Measurements from ENCODE around the gene OTX2. TPM values are rescaled to one million over a fixed set of nuclear protein-coding genes. Genes with fewer than 3 reads are reported as not detected.

The OTX2 gene
- polyA plus RNA-seq, 4 donors = not detected

DNA sequence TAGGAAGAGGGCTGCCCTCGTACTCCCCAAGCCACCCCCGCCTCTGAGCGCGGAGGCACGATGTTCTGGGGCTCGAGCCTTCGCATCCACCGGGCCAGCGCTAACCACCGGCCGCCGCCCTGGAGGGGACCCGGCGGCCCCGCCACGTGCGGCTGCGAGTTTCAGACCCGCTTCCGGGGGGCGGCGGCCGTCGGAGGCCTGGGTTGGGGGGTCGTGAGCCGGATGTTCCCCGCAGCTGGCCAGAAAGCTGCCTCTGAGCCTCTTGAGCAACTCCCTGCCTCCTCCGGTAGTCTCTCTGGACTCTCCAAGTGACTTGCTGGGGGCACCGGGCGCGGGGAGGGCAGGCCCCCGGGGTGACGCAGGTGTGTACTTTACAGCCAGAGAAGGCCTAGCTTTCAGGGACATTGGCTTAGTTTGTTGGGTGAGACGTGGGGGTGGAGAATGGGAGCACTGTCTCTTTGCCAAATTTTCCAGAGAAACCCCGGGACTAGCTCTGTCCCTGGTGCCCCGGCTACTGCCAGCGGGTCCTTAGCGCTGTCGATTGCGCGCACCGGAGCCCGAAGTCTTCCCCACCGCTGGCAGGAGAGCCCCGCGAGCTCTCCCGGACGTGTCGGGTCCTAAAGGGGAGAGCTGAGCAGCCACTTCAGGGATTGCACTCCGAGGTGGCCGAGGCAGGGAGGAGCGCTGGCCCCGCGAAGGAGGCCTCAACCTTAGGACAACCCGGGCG, 15.6 kb downstream of the OTX2 start:
- H3K27me3 ChIP-seq (ENCODE audit: control insufficient read depth in 3 of 3, insufficient read depth in 3 of 3, low read length in 3 of 3) = peaks cover 19 to 79% (median 57%) of the 10 kb centered on the region in 3 donors
- FAIRE-seq = no peak
- peak in 1 of 2 donors; percentile 49 for DNase-seq
- no peak overlapping the region for H3K27ac ChIP-seq (ENCODE audit: low read depth in 1 of 3, low read length in 2 of 3)
- peaks cover 2 to 21% (median 4%) of the 10 kb centered on the region in 3 donors for H3K4me1 ChIP-seq (ENCODE audit: control insufficient read depth in 3 of 3, insufficient read depth in 2 of 3, low read depth in 1 of 3, low read length in 2 of 3)
- no peaks in the 10 kb centered on the region for H3K9me3 ChIP-seq (ENCODE audit: control insufficient read depth in 2 of 2, insufficient read depth in 1 of 2, low read depth in 1 of 2, low read length in 1 of 2)
- H3K36me3 ChIP-seq (ENCODE audit: control insufficient read depth in 3 of 3, insufficient read depth in 2 of 3, low read depth in 1 of 3, low read length in 3 of 3) = no peaks in the 10 kb centered on the region
- no peak overlapping the region for H3K4me3 ChIP-seq (ENCODE audit: low read depth in 1 of 3, low read length in 3 of 3)
- WGBS, 3 donors = 2 to 5% (median 3%) methylated on average over 48 to 56 of the region's 56 CpGs

DNA sequence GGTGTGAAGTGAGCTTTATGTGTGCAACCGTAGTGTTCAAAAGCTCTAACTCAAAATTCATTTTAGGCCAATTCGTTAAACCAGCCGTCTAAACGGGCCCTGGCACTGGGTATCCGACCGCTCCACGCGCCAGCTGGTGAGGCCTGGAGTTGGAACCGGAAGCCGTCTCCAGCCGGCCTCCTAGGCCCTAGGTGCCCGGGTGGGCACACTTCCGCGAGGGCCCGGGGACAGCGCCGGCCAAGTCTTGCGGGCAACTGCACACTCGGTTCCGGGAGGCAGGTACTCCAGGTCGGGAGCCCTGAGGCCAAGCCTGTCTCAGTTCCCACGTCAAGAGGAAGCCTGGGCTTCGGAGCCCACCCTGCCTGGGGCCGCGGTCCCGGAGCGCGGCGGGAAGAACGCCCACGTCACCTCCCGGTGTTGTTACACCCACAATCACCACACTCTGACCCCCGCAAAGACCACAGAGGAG, 16.2 kb downstream of the OTX2 start:
- WGBS, 3 donors = 9 to 13% (median 9%) methylated on average over 33 of the region's 33 CpGs
- H3K9me3 ChIP-seq (ENCODE audit: control insufficient read depth in 2 of 2, insufficient read depth in 1 of 2, low read depth in 1 of 2, low read length in 1 of 2) = no peaks in the 10 kb centered on the region
- DNase-seq = peak in 1 of 2 donors; percentile 38
- H3K27me3 ChIP-seq (ENCODE audit: control insufficient read depth in 3 of 3, insufficient read depth in 3 of 3, low read length in 3 of 3) = peaks cover 20 to 73% (median 51%) of the 10 kb centered on the region in 3 donors
- H3K4me1 ChIP-seq (ENCODE audit: control insufficient read depth in 3 of 3, insufficient read depth in 2 of 3, low read depth in 1 of 3, low read length in 2 of 3) = peaks cover 2 to 21% (median 4%) of the 10 kb centered on the region in 3 donors
- H3K4me3 ChIP-seq (ENCODE audit: low read depth in 1 of 3, low read length in 3 of 3) = no peak overlapping the region
- H3K36me3 ChIP-seq (ENCODE audit: control insufficient read depth in 3 of 3, insufficient read depth in 2 of 3, low read depth in 1 of 3, low read length in 3 of 3) = no peaks in the 10 kb centered on the region
- no peak overlapping the region for H3K27ac ChIP-seq (ENCODE audit: low read depth in 1 of 3, low read length in 2 of 3)
- FAIRE-seq = no peak

DNA sequence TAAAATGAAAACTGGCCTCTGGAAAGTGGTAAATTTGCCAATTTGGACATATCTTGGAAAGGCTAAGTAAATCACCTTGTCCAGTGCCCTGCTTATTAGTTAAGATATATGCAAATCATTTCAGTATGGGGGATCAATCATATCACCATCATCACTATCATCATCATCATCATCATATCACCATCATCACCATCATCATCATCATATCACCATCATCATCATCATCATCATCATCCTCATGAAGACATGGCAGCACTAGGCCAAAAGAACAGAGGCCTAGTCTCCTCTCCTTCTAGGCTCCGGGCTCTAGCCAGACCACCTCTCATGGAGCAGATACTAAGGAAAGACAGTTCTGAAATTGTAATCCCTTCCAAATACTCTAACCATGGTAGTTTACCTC, 20.3 kb downstream of the OTX2 start:
- H3K4me3 ChIP-seq (ENCODE audit: low read depth in 1 of 3, low read length in 3 of 3) = no peak overlapping the region
- 96 to 100% (median 97%) methylated on average over 1 of the region's 1 CpG for WGBS, 3 donors
- H3K9me3 ChIP-seq (ENCODE audit: control insufficient read depth in 2 of 2, insufficient read depth in 1 of 2, low read depth in 1 of 2, low read length in 1 of 2) = no peaks in the 10 kb centered on the region
- no peaks in the 10 kb centered on the region for H3K36me3 ChIP-seq (ENCODE audit: control insufficient read depth in 3 of 3, insufficient read depth in 2 of 3, low read depth in 1 of 3, low read length in 3 of 3)
- H3K27ac ChIP-seq (ENCODE audit: low read depth in 1 of 3, low read length in 2 of 3) = no peak overlapping the region
- H3K4me1 ChIP-seq (ENCODE audit: control insufficient read depth in 3 of 3, insufficient read depth in 2 of 3, low read depth in 1 of 3, low read length in 2 of 3) = peaks cover 0 to 11% (median 0%) of the 10 kb centered on the region in 3 donors
- peaks cover 12 to 42% (median 17%) of the 10 kb centered on the region in 3 donors for H3K27me3 ChIP-seq (ENCODE audit: control insufficient read depth in 3 of 3, insufficient read depth in 3 of 3, low read length in 3 of 3)
- FAIRE-seq (no peak), DNase-seq (no peak)

DNA sequence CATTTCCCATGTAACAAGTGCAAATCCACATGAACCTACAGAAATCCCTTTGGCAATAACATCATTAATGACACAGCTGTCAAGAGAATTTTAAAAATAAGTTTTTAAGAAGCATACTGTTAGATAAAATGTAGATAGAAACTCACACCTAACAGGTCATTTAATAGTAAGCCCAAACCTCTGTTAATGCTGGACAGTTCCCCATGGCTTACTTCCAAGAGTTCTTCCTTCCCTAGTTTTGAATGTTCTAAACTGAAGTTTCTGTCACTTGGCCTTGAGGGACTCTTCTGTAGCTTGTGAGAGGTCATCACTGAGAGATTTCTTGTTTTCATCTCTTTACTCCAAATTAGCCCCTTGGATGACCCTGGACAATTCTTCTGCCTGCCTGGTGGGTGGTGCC, 22.7 kb downstream of the OTX2 start:
- FAIRE-seq (no peak), DNase-seq (no peak)
- Histone ChIP-seq H3K27me3 (ENCODE audit: control insufficient read depth in 3 of 3, insufficient read depth in 3 of 3, low read length in 3 of 3) (peaks cover 3 to 19% (median 3%) of the 10 kb centered on the region in 3 donors), H3K9me3 (ENCODE audit: control insufficient read depth in 2 of 2, insufficient read depth in 1 of 2, low read depth in 1 of 2, low read length in 1 of 2) (no peaks in the 10 kb centered on the region), H3K36me3 (ENCODE audit: control insufficient read depth in 3 of 3, insufficient read depth in 2 of 3, low read depth in 1 of 3, low read length in 3 of 3) (no peaks in the 10 kb centered on the region), H3K4me3 (ENCODE audit: low read depth in 1 of 3, low read length in 3 of 3) (no peak overlapping the region), H3K4me1 (ENCODE audit: control insufficient read depth in 3 of 3, insufficient read depth in 2 of 3, low read depth in 1 of 3, low read length in 2 of 3) (no peaks in the 10 kb centered on the region), H3K27ac (ENCODE audit: low read depth in 1 of 3, low read length in 2 of 3) (no peak overlapping the region)

DNA sequence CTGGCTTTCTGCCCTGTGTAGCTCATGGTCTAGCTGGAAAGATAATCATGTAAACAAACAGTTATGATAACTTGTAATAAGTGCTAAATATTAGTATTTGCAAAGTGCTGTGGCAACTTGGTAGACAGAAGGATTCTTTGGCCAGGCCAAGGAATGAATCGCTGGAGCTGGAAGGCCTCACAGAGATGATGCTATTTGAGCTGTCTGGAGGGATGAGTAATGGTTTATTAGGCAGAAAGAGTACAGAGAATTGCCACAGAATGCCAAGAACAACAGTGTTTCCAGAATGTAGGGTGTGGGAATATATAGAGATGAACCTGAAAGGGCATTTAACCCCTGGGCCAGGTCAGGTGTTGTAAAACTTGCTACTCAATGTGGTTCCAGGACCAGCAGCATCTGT, 27.6 kb downstream of the OTX2 start:
- H3K4me1 ChIP-seq (ENCODE audit: control insufficient read depth in 3 of 3, insufficient read depth in 2 of 3, low read depth in 1 of 3, low read length in 2 of 3) = no peaks in the 10 kb centered on the region
- 58 to 86% (median 70%) methylated on average over 1 of the region's 1 CpG for WGBS, 3 donors

DNA sequence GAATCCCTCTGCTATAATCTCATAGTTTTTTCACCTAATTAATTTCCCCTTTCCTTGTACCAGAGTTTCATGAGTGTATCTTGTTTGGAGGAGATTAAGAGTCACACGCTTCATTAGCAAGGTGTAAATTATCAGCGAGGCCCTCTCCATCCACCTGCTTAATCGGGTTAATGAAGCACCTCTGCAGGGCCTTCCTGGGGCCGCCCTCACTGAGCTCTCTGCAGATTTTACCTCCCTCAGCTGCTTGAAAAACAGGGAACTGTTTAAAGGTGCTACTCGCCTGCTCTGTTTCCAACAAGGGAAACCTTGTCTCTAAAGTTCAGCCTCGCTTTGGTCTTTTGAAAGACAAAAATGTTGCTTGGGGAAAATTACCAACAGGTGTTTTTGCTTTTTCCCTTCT, 35.8 kb downstream of the OTX2 start:
- WGBS, 3 donors = 54 to 60% (median 54%) methylated on average over 6 of the region's 6 CpGs
- H3K36me3 ChIP-seq (ENCODE audit: control insufficient read depth in 3 of 3, insufficient read depth in 2 of 3, low read depth in 1 of 3, low read length in 3 of 3) = no peaks in the 10 kb centered on the region
- DNase-seq (no peak), FAIRE-seq (no peak)
- no peak overlapping the region for H3K27ac ChIP-seq (ENCODE audit: low read depth in 1 of 3, low read length in 2 of 3)
- H3K27me3 ChIP-seq (ENCODE audit: control insufficient read depth in 3 of 3, insufficient read depth in 3 of 3, low read length in 3 of 3) = no peaks in the 10 kb centered on the region
- H3K4me1 ChIP-seq (ENCODE audit: control insufficient read depth in 3 of 3, insufficient read depth in 2 of 3, low read depth in 1 of 3, low read length in 2 of 3) = no peaks in the 10 kb centered on the region
- no peak overlapping the region for H3K4me3 ChIP-seq (ENCODE audit: low read depth in 1 of 3, low read length in 3 of 3)
- H3K9me3 ChIP-seq (ENCODE audit: control insufficient read depth in 2 of 2, insufficient read depth in 1 of 2, low read depth in 1 of 2, low read length in 1 of 2) = no peaks in the 10 kb centered on the region

More for the DNA sequence above, 27.6 kb downstream of the OTX2 start:
- Histone ChIP-seq H3K27me3 (ENCODE audit: control insufficient read depth in 3 of 3, insufficient read depth in 3 of 3, low read length in 3 of 3) (peaks cover 0 to 7% (median 3%) of the 10 kb centered on the region in 3 donors), H3K9me3 (ENCODE audit: control insufficient read depth in 2 of 2, insufficient read depth in 1 of 2, low read depth in 1 of 2, low read length in 1 of 2) (no peaks in the 10 kb centered on the region), H3K27ac (ENCODE audit: low read depth in 1 of 3, low read length in 2 of 3) (no peak overlapping the region), H3K36me3 (ENCODE audit: control insufficient read depth in 3 of 3, insufficient read depth in 2 of 3, low read depth in 1 of 3, low read length in 3 of 3) (no peaks in the 10 kb centered on the region), H3K4me3 (ENCODE audit: low read depth in 1 of 3, low read length in 3 of 3) (no peak overlapping the region)
- no peak for DNase-seq
- FAIRE-seq = no peak

DNA sequence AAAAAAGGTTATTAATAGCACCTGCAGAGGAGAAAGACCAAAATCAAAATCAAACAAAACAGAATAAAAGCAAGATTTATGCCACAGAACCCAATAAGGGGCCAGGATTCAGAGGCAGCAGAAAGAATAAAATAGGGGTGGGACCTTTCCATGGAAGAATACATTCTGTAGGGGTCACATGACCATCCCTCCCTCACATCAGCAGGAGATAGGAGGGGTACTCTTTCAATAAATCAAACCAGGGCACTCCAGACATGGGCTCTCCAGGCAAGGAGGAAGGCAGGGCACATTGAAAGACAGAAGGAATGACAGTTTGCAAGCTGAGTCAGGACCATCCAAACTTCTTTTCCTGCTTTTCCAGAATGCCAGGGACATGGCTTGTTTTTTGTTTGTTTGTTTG, 39.8 kb downstream of the OTX2 start:
- Histone ChIP-seq H3K36me3 (ENCODE audit: control insufficient read depth in 3 of 3, insufficient read depth in 2 of 3, low read depth in 1 of 3, low read length in 3 of 3) (no peaks in the 10 kb centered on the region), H3K27ac (ENCODE audit: low read depth in 1 of 3, low read length in 2 of 3) (no peak overlapping the region), H3K27me3 (ENCODE audit: control insufficient read depth in 3 of 3, insufficient read depth in 3 of 3, low read length in 3 of 3) (peaks cover 0 to 2% (median 0%) of the 10 kb centered on the region in 3 donors), H3K4me1 (ENCODE audit: control insufficient read depth in 3 of 3, insufficient read depth in 2 of 3, low read depth in 1 of 3, low read length in 2 of 3) (no peaks in the 10 kb centered on the region), H3K4me3 (ENCODE audit: low read depth in 1 of 3, low read length in 3 of 3) (no peak overlapping the region), H3K9me3 (ENCODE audit: control insufficient read depth in 2 of 2, insufficient read depth in 1 of 2, low read depth in 1 of 2, low read length in 1 of 2) (no peaks in the 10 kb centered on the region)
- FAIRE-seq (no peak), DNase-seq (no peak)

DNA sequence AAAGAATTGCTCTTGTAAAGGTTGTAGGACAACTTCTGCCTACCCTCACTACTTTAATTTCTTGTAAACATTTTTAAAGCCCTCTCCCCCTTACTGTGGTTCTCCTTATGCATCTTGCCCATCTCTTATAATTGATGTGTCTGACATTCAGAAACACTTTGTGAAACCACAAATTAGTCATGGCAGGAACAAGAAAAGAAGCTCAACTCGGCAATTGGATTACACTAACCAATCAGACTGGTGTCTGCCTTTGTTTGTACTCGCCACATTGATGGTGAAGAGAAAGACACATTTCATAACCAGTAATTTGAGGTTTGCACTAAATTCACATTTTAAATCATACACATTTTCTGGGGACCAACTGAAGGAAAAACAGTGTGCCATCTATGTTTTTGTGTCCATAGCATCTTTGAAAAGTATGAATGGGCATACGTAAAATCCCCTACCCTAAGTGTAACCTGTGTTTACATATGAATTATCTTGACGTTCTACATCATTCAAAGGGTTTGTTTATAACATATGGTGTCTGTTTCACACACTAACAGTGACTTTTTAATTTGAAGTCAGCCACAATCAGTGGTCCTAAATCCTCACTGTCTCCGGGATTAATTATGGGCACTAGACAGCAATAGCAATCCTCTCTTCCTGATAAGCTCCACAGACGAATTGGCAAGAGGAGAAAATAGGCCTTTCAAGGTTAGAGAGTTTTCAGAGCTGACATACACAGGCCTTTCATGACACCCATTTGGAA, 49.9 kb downstream of the OTX2 start:
- WGBS, 3 donors = 45 to 50% (median 49%) methylated on average over 6 of the region's 6 CpGs

More for the DNA sequence above, 49.9 kb downstream of the OTX2 start:
- DNase-seq (no peak), FAIRE-seq (no peak)
- Histone ChIP-seq H3K9me3 (ENCODE audit: control insufficient read depth in 2 of 2, insufficient read depth in 1 of 2, low read depth in 1 of 2, low read length in 1 of 2) (no peaks in the 10 kb centered on the region), H3K27me3 (ENCODE audit: control insufficient read depth in 3 of 3, insufficient read depth in 3 of 3, low read length in 3 of 3) (peaks cover 0 to 5% (median 0%) of the 10 kb centered on the region in 3 donors), H3K36me3 (ENCODE audit: control insufficient read depth in 3 of 3, insufficient read depth in 2 of 3, low read depth in 1 of 3, low read length in 3 of 3) (no peaks in the 10 kb centered on the region), H3K4me3 (ENCODE audit: low read depth in 1 of 3, low read length in 3 of 3) (no peak overlapping the region), H3K27ac (ENCODE audit: low read depth in 1 of 3, low read length in 2 of 3) (no peak overlapping the region), H3K4me1 (ENCODE audit: control insufficient read depth in 3 of 3, insufficient read depth in 2 of 3, low read depth in 1 of 3, low read length in 2 of 3) (no peaks in the 10 kb centered on the region)

All from small intestine (tissue), 7 donors.